ENCODE measurements around the gene DOLK. TPM values are rescaled to one million over a fixed set of nuclear protein-coding genes. Genes with fewer than 3 reads are reported as not detected.

The DOLK gene
- total RNA-seq: 9.0 and 10.3 TPM in 2 replicates

- Mint-ChIP-seq H3K4me1 (peaks cover 30% of the 10 kb centered on the region), H3K4me3 (peak within 1 kb of the TSS; percentile 98), H3K9me3 (no peaks in the 10 kb centered on the region), H3K36me3 (ENCODE audit: low read depth) (peaks cover 36% of the 10 kb centered on the region), H3K27ac (peak within 1 kb of the TSS; percentile 97), H3K27me3 (no peaks in the 10 kb centered on the region)
- intact Hi-C loops (cut with micrococcal nuclease): loop anchor here (1.0 to 10.0 kb wide), 3 partner anchors 66 to 243 kb away; partner anchors contain the start of genes ENDOG, KYAT1 and PKN3
- no peak for TF ChIP-seq CTCF (IDR thresholded peaks at IDR 0.05)
- CTCF ChIA-PET: no interaction called here
- ATAC-seq (ENCODE audit: low read depth) (peak; percentile 86), DNase-seq (peak; percentile 100)
- POLR2A ChIA-PET: interaction anchor here (0.5 to 1.7 kb wide), 14 partner anchors 10 to 577 kb away, joined by 3 to 12 read pairs (median 4); partner anchors contain the start of genes ENDOG, MIGA2, SH3GLB2 and URM1
Measured at GRCh38 chr9:128947527-128948301, at the start of gene DOLK, which contains the start of gene NUP188. Gene DOLK (minus strand): TSS chr9:128947603. CDS start chr9:128947303, 300 bp downstream. Gene NUP188 (plus strand): TSS chr9:128947699. CDS start chr9:128947720, 21 bp downstream.

GRCh38 chr9:128995791-128996190 lies 48.4 kb upstream of the DOLK start:
- no peaks in the 10 kb centered on the region for H3K9me3 Mint-ChIP-seq
- no peaks in the 10 kb centered on the region for H3K4me1 Mint-ChIP-seq
- H3K27me3 Mint-ChIP-seq: no peaks in the 10 kb centered on the region
- H3K36me3 Mint-ChIP-seq (ENCODE audit: low read depth): peaks cover 89% of the 10 kb centered on the region
- no peak overlapping the region for H3K4me3 Mint-ChIP-seq
- H3K27ac Mint-ChIP-seq: no peak overlapping the region
- POLR2A ChIA-PET: no interaction called here
- no peak for ATAC-seq (ENCODE audit: low read depth)
- intact Hi-C loops (cut with micrococcal nuclease): no loop called here
- DNase-seq: no peak
- CTCF ChIA-PET: no interaction called here
- TF ChIP-seq CTCF (IDR thresholded peaks at IDR 0.05): no peak

- Mint-ChIP-seq H3K9me3 (no peaks in the 10 kb centered on the region), H3K4me1 (no peaks in the 10 kb centered on the region), H3K27me3 (no peaks in the 10 kb centered on the region), H3K27ac (no peak overlapping the region), H3K4me3 (no peak overlapping the region), H3K36me3 (ENCODE audit: low read depth) (peaks cover 78% of the 10 kb centered on the region)
- CTCF ChIA-PET: no interaction called here
- intact Hi-C loops (cut with micrococcal nuclease): no loop called here
- TF ChIP-seq CTCF (IDR thresholded peaks at IDR 0.05): no peak
- no peak for DNase-seq
- POLR2A ChIA-PET: no interaction called here
- no peak for ATAC-seq (ENCODE audit: low read depth)
Measured at GRCh38 chr9:128992995-128993394, 45.6 kb upstream of the DOLK start.

GRCh38 chr9:128987805-128988204 lies 40.4 kb upstream of the DOLK start:
- DNase-seq (no peak), ATAC-seq (ENCODE audit: low read depth) (no peak)
- H3K27ac Mint-ChIP-seq: no peak overlapping the region
- intact Hi-C loops (cut with micrococcal nuclease): no loop called here
- ChIA-PET CTCF (no interaction called here), POLR2A (no interaction called here)
- no peaks in the 10 kb centered on the region for H3K4me1 Mint-ChIP-seq
- no peak overlapping the region for H3K4me3 Mint-ChIP-seq
- no peak for TF ChIP-seq CTCF (IDR thresholded peaks at IDR 0.05)
- H3K36me3 Mint-ChIP-seq (ENCODE audit: low read depth): peaks cover 76% of the 10 kb centered on the region
- no peaks in the 10 kb centered on the region for H3K9me3 Mint-ChIP-seq
- no peaks in the 10 kb centered on the region for H3K27me3 Mint-ChIP-seq

GRCh38 chr9:128986671-128987070 lies 39.3 kb upstream of the DOLK start:
- ChIA-PET CTCF (no interaction called here), POLR2A (interaction anchor here (0.6 to 0.7 kb wide), 2 partner anchors 23 to 1819 kb away, joined by 3 read pairs; no protein-coding TSS in a partner anchor)
- H3K27ac Mint-ChIP-seq: no peak overlapping the region
- DNase-seq (no peak), ATAC-seq (ENCODE audit: low read depth) (no peak)
- no peaks in the 10 kb centered on the region for H3K4me1 Mint-ChIP-seq
- no peaks in the 10 kb centered on the region for H3K27me3 Mint-ChIP-seq
- no peaks in the 10 kb centered on the region for H3K9me3 Mint-ChIP-seq
- no peak for TF ChIP-seq CTCF (IDR thresholded peaks at IDR 0.05)
- intact Hi-C loops (cut with micrococcal nuclease): no loop called here
- peaks cover 79% of the 10 kb centered on the region for H3K36me3 Mint-ChIP-seq (ENCODE audit: low read depth)
- H3K4me3 Mint-ChIP-seq: no peak overlapping the region
